WTC11 (cell line): Measurements from ENCODE around the gene ATP2B2.

Source experiments
- ATF1 ChIP-seq: sonication (generic); formaldehyde crosslinking; IDR thresholded peaks from 2 replicates; pipeline ENCODE4 v1.8.1; 2023; ENCODE audit warnings: mild to moderate bottlenecking, moderate library complexity, missing genetic modification reagents
- CREB1 ChIP-seq: sonication (generic); formaldehyde crosslinking; IDR thresholded peaks from 2 replicates; pipeline ENCODE4 v1.8.0; 2023; ENCODE audit warnings: mild to moderate bottlenecking, missing genetic modification reagents
- FOXJ3 ChIP-seq: sonication (generic); formaldehyde crosslinking; IDR thresholded peaks from 2 replicates; pipeline ENCODE4 v1.9.0; 2021; ENCODE audit warnings: missing genetic modification reagents, mild to moderate bottlenecking, borderline replicate concordance
- NR2C2 ChIP-seq: sonication (generic); formaldehyde crosslinking; IDR thresholded peaks from 2 replicates; pipeline ENCODE4 v1.8.0; 2022; ENCODE audit warnings: mild to moderate bottlenecking, missing genetic modification reagents
- ZBTB21 ChIP-seq: sonication (generic); formaldehyde crosslinking; IDR thresholded peaks from 2 replicates; pipeline ENCODE4 v1.8.1; 2023; ENCODE audit warnings: mild to moderate bottlenecking, missing genetic modification reagents, borderline replicate concordance
- TF ChIP-seq, protein P1 (sequence below): fragments of 250-450 bp; sonication (Bioruptor Pico); IDR thresholded peaks from 2 replicates; pipeline ENCODE4 v1.9.0; 2021; ENCODE audit warnings: mild to moderate bottlenecking
- TF ChIP-seq, protein P2 (sequence below): fragments of 200-600 bp; IDR thresholded peaks from 2 replicates; pipeline ENCODE4 v1.8.0; 2022; ENCODE audit warnings: antibody characterized with exemption
- TF ChIP-seq, protein P3 (sequence below): sonication (generic); formaldehyde crosslinking; IDR thresholded peaks from 2 replicates; pipeline ENCODE4 v1.8.1; 2023; ENCODE audit warnings: mild to moderate bottlenecking, missing genetic modification reagents, moderate library complexity
- TF ChIP-seq, protein P4 (sequence below): sonication (generic); formaldehyde crosslinking; IDR thresholded peaks from 2 replicates; pipeline ENCODE4 v1.8.1; 2022; ENCODE audit warnings: low read depth, missing genetic modification reagents, borderline replicate concordance
- TF ChIP-seq, protein P5 (sequence below): sonication (generic); formaldehyde crosslinking; conservative IDR thresholded peaks from 2 replicates; pipeline ENCODE4 v1.8.1; 2023; ENCODE audit warnings: mild to moderate bottlenecking, low read depth, missing genetic modification reagents, moderate library complexity
- TF ChIP-seq, protein P6 (sequence below): sonication (generic); formaldehyde crosslinking; IDR thresholded peaks from 2 replicates; pipeline ENCODE4 v1.8.1; 2022; ENCODE audit warnings: mild to moderate bottlenecking, missing genetic modification reagents, moderate library complexity, borderline replicate concordance

DNA sequence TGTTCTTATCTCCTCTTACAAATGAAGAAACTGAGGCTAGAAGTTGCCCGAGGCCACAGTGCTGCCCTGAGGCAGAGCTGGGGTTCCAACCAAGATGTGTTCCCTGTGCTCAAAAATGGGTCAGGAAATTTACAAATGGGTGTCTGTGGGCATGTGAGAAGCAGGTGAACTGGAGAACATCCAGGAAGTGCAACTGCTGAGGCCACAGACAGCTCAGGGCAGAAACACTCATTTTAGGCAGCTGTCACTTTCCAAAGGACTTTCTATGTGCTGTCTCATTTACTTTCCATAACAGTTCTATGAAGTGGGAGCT is 47.2 kb upstream of the ATP2B2 start:
- TF ChIP-seq, protein P1, sequence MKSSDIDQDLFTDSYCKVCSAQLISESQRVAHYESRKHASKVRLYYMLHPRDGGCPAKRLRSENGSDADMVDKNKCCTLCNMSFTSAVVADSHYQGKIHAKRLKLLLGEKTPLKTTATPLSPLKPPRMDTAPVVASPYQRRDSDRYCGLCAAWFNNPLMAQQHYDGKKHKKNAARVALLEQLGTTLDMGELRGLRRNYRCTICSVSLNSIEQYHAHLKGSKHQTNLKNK (CRISPR knock-in tag), result no peak
- TF ChIP-seq, protein P2, sequence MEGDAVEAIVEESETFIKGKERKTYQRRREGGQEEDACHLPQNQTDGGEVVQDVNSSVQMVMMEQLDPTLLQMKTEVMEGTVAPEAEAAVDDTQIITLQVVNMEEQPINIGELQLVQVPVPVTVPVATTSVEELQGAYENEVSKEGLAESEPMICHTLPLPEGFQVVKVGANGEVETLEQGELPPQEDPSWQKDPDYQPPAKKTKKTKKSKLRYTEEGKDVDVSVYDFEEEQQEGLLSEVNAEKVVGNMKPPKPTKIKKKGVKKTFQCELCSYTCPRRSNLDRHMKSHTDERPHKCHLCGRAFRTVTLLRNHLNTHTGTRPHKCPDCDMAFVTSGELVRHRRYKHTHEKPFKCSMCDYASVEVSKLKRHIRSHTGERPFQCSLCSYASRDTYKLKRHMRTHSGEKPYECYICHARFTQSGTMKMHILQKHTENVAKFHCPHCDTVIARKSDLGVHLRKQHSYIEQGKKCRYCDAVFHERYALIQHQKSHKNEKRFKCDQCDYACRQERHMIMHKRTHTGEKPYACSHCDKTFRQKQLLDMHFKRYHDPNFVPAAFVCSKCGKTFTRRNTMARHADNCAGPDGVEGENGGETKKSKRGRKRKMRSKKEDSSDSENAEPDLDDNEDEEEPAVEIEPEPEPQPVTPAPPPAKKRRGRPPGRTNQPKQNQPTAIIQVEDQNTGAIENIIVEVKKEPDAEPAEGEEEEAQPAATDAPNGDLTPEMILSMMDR, result no peak
- TF ChIP-seq, protein P3, sequence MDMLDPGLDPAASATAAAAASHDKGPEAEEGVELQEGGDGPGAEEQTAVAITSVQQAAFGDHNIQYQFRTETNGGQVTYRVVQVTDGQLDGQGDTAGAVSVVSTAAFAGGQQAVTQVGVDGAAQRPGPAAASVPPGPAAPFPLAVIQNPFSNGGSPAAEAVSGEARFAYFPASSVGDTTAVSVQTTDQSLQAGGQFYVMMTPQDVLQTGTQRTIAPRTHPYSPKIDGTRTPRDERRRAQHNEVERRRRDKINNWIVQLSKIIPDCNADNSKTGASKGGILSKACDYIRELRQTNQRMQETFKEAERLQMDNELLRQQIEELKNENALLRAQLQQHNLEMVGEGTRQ (CRISPR knock-in tag), result no peak
- TF ChIP-seq, protein P4, sequence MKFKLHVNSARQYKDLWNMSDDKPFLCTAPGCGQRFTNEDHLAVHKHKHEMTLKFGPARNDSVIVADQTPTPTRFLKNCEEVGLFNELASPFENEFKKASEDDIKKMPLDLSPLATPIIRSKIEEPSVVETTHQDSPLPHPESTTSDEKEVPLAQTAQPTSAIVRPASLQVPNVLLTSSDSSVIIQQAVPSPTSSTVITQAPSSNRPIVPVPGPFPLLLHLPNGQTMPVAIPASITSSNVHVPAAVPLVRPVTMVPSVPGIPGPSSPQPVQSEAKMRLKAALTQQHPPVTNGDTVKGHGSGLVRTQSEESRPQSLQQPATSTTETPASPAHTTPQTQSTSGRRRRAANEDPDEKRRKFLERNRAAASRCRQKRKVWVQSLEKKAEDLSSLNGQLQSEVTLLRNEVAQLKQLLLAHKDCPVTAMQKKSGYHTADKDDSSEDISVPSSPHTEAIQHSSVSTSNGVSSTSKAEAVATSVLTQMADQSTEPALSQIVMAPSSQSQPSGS (CRISPR knock-in tag), result no peak
- TF ChIP-seq NR2C2 (CRISPR knock-in tag), result no peak
- no peak for TF ChIP-seq FOXJ3 (CRISPR knock-in tag)
- TF ChIP-seq, protein P5, sequence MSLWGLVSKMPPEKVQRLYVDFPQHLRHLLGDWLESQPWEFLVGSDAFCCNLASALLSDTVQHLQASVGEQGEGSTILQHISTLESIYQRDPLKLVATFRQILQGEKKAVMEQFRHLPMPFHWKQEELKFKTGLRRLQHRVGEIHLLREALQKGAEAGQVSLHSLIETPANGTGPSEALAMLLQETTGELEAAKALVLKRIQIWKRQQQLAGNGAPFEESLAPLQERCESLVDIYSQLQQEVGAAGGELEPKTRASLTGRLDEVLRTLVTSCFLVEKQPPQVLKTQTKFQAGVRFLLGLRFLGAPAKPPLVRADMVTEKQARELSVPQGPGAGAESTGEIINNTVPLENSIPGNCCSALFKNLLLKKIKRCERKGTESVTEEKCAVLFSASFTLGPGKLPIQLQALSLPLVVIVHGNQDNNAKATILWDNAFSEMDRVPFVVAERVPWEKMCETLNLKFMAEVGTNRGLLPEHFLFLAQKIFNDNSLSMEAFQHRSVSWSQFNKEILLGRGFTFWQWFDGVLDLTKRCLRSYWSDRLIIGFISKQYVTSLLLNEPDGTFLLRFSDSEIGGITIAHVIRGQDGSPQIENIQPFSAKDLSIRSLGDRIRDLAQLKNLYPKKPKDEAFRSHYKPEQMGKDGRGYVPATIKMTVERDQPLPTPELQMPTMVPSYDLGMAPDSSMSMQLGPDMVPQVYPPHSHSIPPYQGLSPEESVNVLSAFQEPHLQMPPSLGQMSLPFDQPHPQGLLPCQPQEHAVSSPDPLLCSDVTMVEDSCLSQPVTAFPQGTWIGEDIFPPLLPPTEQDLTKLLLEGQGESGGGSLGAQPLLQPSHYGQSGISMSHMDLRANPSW (CRISPR knock-in tag), result no peak
- TF ChIP-seq ZBTB21 (CRISPR knock-in tag), result no peak
- no peak for TF ChIP-seq CREB1 (CRISPR knock-in tag)
- no peak for TF ChIP-seq ATF1
- TF ChIP-seq, protein P6, sequence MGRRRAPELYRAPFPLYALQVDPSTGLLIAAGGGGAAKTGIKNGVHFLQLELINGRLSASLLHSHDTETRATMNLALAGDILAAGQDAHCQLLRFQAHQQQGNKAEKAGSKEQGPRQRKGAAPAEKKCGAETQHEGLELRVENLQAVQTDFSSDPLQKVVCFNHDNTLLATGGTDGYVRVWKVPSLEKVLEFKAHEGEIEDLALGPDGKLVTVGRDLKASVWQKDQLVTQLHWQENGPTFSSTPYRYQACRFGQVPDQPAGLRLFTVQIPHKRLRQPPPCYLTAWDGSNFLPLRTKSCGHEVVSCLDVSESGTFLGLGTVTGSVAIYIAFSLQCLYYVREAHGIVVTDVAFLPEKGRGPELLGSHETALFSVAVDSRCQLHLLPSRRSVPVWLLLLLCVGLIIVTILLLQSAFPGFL (CRISPR knock-in tag), result no peak
